Measurements from ENCODE around the gene HSF2. TPM values are rescaled to one million over a fixed set of nuclear protein-coding genes. Genes with fewer than 3 reads are reported as not detected.

HSF2 gene
- total and polyA plus RNA-seq, 10 of the 15 experiments (the other 5 are each of a cell fraction or from before 2014, with no cell fraction given), result 9.5 to 38.3 (median 16.8) TPM

- ChIA-PET RAD21 (ENCODE audit: unreplicated experiment) (no interaction called here), SMC1A (ENCODE audit: uncharacterized antibody, unreplicated experiment) (no interaction called here), POLR2A (no interaction called here), CTCF (no interaction called here)
- no peaks in the 10 kb centered on the region for H3K9me3 ChIP-seq (replicated peaks; ENCODE audit: control insufficient read depth, insufficient read depth, low read length)
- no peak overlapping the region for H3K27ac ChIP-seq (ENCODE audit: control insufficient read depth, insufficient read depth)
- H3K4me2 ChIP-seq (ENCODE audit: control insufficient read depth, insufficient read depth), result no peak overlapping the region
- intact Hi-C loops (cut with micrococcal nuclease; ENCODE audit: unreplicated experiment), result no loop called here
- H2AFZ ChIP-seq (ENCODE audit: control insufficient read depth, low read depth, low read length), result no peak overlapping the region
- ATAC-seq, result peak; percentile 72
- no TSS peak for BruUV-seq (replicated peaks)
- H3K4me3 ChIP-seq, result no peak overlapping the region
- H4K20me1 ChIP-seq (ENCODE audit: control insufficient read depth, insufficient read depth), result no peaks in the 10 kb centered on the region
- 65% methylated on average over 8 of the region's 8 CpGs for WGBS (ENCODE audit: insufficient coverage, insufficient replicate concordance, low lambda C conversion rate, missing lambda C conversion rate)
- no peaks in the 10 kb centered on the region for H3K79me2 ChIP-seq (ENCODE audit: control insufficient read depth, insufficient read depth, low read length)
- H3K4me1 ChIP-seq (ENCODE audit: control insufficient read depth, insufficient read depth, low read length), result no peaks in the 10 kb centered on the region
- no peak for FAIRE-seq
- no peak overlapping the region for H3K9ac ChIP-seq (ENCODE audit: control insufficient read depth, insufficient read depth, low read length)
- H3K27me3 ChIP-seq (replicated peaks in 1 of 2; ENCODE audit: control insufficient read depth in 2 of 2, insufficient read depth in 2 of 2, low read length in 1 of 2), result no peaks in the 10 kb centered on the region
- no peaks in the 10 kb centered on the region for H3K36me3 ChIP-seq (ENCODE audit: control insufficient read depth in 2 of 2, insufficient read depth in 2 of 2, low read length in 1 of 2)
- in situ Hi-C loops (cut with MboI), result no loop called here
- DNase-seq (ENCODE audit: low read depth, low spot score), result no peak
- TF ChIP-seq SMARCA5 (IDR thresholded peaks at IDR 0.05), result no peak
- no peak for TF ChIP-seq IKZF2 (IDR thresholded peaks at IDR 0.05)
Observed at GRCh38 chr6:122393351-122393896, 6.0 kb upstream of the HSF2 start.

- Histone ChIP-seq H3K4me3 (no peak overlapping the region), H3K27ac (ENCODE audit: control insufficient read depth, insufficient read depth) (no peak overlapping the region), H3K9me3 (replicated peaks; ENCODE audit: control insufficient read depth, insufficient read depth, low read length) (no peaks in the 10 kb centered on the region), H3K27me3 (replicated peaks in 1 of 2; ENCODE audit: control insufficient read depth in 2 of 2, insufficient read depth in 2 of 2, low read length in 1 of 2) (no peaks in the 10 kb centered on the region), H2AFZ (ENCODE audit: control insufficient read depth, low read depth, low read length) (no peak overlapping the region), H4K20me1 (ENCODE audit: control insufficient read depth, insufficient read depth) (no peaks in the 10 kb centered on the region), H3K9ac (ENCODE audit: control insufficient read depth, insufficient read depth, low read length) (no peak overlapping the region), H3K4me2 (ENCODE audit: control insufficient read depth, insufficient read depth) (no peak overlapping the region), H3K36me3 (ENCODE audit: control insufficient read depth in 2 of 2, insufficient read depth in 2 of 2, low read length in 1 of 2) (no peaks in the 10 kb centered on the region), H3K79me2 (ENCODE audit: control insufficient read depth, insufficient read depth, low read length) (no peaks in the 10 kb centered on the region), H3K4me1 (ENCODE audit: control insufficient read depth, insufficient read depth, low read length) (no peaks in the 10 kb centered on the region; the same call in 1 of the 2 replicates)
- in situ Hi-C loops (cut with MboI) (no loop called here), intact Hi-C loops (cut with micrococcal nuclease; ENCODE audit: unreplicated experiment) (no loop called here)
- BruUV-seq (replicated peaks), result no TSS peak
- ATAC-seq (no peak), FAIRE-seq (no peak), DNase-seq (ENCODE audit: low read depth, low spot score) (no peak)
- CTCF ChIA-PET, result interaction anchor here (0.9 kb wide), 1 partner anchor 11 kb away, joined by 3 read pairs; no protein-coding TSS in a partner anchor
- RAD21 ChIA-PET (ENCODE audit: unreplicated experiment), result interaction anchor here (1.2 kb wide), 1 partner anchor 136 kb away, joined by 3 read pairs; no protein-coding TSS in a partner anchor
- POLR2A ChIA-PET, result interaction anchor here (0.7 to 1.0 kb wide), 2 partner anchors 19 to 77 kb away, joined by 3 to 5 read pairs; partner anchors contain the start of gene SERINC1
- 71% methylated on average over 5 of the region's 5 CpGs for WGBS (ENCODE audit: insufficient coverage, insufficient replicate concordance, low lambda C conversion rate, missing lambda C conversion rate)
- SMC1A ChIA-PET (ENCODE audit: uncharacterized antibody, unreplicated experiment), result no interaction called here
- no peak for TF ChIP-seq CEBPB (IDR thresholded peaks at IDR 0.05; ENCODE audit: borderline replicate concordance in 1 of 2, low read depth in 2 of 2, low read length in 2 of 2)
- no peak for TF ChIP-seq BHLHE40 (IDR thresholded peaks at IDR 0.05; ENCODE audit: borderline replicate concordance in 1 of 2, low read depth in 2 of 2, low read length in 1 of 2)
- TF ChIP-seq TCF3 (IDR thresholded peaks at IDR 0.05; ENCODE audit: borderline replicate concordance, insufficient read depth, low read depth, low read length), result no peak
- no peak for TF ChIP-seq CTCF (IDR thresholded peaks at IDR 0.05 in 2 of 3, conservative IDR thresholded peaks at IDR 0.05 in 1 of 3; ENCODE audit: control insufficient read depth in 2 of 3, extremely low read depth in 1 of 3, insufficient read depth in 1 of 3, low read depth in 3 of 3, low read length in 3 of 3)
- no peak for TF ChIP-seq TCF7 (IDR thresholded peaks at IDR 0.05; ENCODE audit: borderline replicate concordance)
- TF ChIP-seq RBBP5 (conservative IDR thresholded peaks at IDR 0.05), result no peak
- no peak for TF ChIP-seq RELA (IDR thresholded peaks at IDR 0.05; ENCODE audit: borderline replicate concordance, partially characterized antibody)
- no peak for TF ChIP-seq IRF5 (IDR thresholded peaks at IDR 0.05; ENCODE audit: borderline replicate concordance)
- TF ChIP-seq EP300 (IDR thresholded peaks at IDR 0.05; ENCODE audit: borderline replicate concordance in 1 of 2, control insufficient read depth in 1 of 2, low read depth in 2 of 2, low read length in 2 of 2), result no peak
- TF ChIP-seq TAF1 (IDR thresholded peaks at IDR 0.05; ENCODE audit: borderline replicate concordance, low read depth, low read length), result no peak
- no peak for TF ChIP-seq LARP7 (IDR thresholded peaks at IDR 0.05)
- TF ChIP-seq MYB (IDR thresholded peaks at IDR 0.05; ENCODE audit: borderline replicate concordance, low read depth, low read length), result no peak
- TF ChIP-seq RCOR1 (conservative IDR thresholded peaks at IDR 0.05; ENCODE audit: low read depth, low read length), result no peak
Observed at GRCh38 chr6:122394016-122394415, 5.4 kb upstream of the HSF2 start.
